Mucosa of gallbladder (tissue), 1 donor: ENCODE data around the gene CETP. TPM values are rescaled to one million over a fixed set of nuclear protein-coding genes. Genes with fewer than 3 reads are reported as not detected.
"Not testable (repeated sequence)": the region's sequence is repeated elsewhere in the genome, so short reads cannot be mapped to it uniquely, and the experiment has no call there.

Experiments used
- DNase-seq: peaks from one replicate; pipeline ENCODE4 v3.0.0-alpha.2; 2020; ENCODE audit warnings: low spot score
- total RNA-seq: library from RNA; stranded (reverse); gene quantifications from one replicate; pipeline ENCODE4 v1.2.1, GENCODE V29; 2021
- donor health status: DM: no; HTN: no; CAD: no.

Gene CETP
- total RNA-seq, 1 donor from 2014 or later = 0.26 TPM

- DNase-seq = no peak
Observed at GRCh38 chr16:56998861-56999260, 37.1 kb downstream of the CETP start.

- DNase-seq = no peak
Observed at GRCh38 chr16:56999409-57000270, 37.9 kb downstream of the CETP start.

DNA sequence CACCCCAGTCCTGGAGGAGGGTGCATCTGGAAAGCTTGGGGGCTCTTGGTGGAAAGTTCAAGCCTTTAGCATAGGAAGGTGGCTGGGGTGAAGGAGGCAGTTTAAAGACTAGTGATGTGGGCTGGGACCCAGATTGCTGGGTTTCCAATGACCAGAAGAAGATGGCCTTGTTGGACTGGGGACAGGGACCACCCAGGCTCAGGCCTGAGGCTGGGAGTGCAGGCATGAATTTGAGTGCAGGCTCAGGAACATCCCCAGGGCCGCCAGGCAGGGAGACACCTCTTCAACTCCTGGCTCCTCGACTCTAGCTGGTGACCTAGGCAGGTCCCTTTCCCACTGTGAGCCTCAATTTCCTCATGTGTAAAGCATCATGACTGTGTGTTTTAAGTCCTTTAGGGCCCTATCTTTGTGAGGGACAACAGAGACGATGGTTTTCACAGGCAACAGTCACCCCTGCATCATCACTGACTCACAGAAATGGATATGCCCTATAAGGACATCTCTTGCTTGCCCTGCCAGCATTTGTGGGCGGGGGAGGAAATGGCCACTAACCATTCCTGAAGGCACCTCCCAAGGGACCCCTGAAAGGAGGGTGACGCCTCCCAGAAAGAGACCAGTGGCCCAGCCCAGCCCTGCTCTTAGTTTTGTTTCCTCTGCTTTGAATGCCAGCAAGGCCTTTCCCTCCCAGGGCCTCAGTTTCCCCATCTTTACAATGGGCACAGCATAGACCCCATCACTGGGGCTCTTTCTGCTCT lies 38.7 kb downstream of the CETP start:
- DNase-seq = no peak

DNA sequence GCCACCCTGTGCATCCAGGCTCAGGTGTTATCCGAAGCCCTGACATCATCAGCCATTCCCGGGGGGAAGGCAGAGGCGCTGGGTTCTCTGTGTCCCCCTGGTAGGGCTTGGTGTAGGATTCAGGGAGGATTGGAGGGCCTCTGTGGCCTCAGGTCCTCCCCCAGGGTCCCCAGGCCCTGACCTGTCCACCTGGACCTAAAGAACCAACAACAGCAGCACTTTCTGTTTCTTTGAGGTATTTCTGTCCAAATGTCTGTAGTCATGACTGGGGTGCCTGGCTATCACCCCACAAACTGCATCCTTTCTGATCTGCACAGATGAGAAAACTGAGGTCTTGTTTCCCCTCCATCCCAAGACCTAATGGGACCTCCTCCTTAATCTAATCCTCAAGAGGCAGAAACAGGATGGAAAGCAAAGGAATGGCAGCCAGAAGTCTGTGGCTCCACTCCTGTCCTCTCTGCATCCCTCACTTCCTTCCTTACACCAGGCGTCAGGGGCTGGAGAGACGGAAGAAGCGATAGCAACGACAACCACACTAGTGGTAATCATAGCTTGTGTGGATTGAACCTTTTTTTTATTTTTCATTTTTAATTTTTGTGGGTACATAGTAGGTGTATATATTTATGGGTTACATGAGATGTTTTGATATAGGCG lies 39.4 kb downstream of the CETP start:
- no peak for DNase-seq

GRCh38 chr16:57003439-57004386 lies 42.0 kb downstream of the CETP start:
- DNase-seq = no peak

DNA sequence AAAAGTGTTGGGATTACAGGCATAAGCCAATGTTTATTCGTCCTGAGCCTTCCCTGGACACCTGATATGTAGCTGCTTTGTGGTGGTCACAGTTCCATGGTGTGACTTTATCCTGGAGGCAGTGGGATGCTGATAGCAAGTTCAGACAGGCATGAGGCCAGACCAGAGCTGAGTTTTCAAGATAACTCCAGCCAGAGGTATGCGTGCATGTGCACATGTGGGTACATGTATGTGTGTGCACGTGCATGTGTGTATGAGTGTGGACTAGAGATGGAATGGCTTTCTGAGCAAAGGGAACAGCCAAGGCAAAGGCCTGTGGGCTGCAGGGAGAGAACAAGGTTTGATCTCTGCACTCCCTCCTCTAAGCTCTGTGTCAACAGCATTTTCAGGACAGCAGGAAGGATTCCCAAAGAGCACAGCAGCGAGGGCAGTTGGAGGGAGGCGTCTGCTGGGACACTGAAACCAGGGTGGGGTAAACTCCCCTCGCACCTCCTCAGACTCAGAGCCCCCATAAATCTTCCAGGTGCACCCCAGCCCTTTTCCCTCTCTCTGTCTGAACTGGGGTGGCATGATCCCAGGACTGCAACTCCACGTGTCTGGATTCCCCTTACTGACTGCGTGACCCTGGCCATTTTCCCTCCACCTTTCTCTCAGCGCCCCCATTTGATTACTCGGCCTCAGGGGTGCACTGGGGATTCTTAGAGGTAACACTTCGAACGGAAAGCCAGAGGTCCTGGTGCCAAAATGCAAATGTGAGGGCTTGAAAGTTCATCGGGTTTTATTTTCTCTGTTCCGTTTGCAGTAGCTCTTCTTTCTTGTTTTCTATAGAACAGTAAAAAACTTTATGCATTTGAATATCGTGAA lies 42.9 kb downstream of the CETP start:
- no peak for DNase-seq

DNA sequence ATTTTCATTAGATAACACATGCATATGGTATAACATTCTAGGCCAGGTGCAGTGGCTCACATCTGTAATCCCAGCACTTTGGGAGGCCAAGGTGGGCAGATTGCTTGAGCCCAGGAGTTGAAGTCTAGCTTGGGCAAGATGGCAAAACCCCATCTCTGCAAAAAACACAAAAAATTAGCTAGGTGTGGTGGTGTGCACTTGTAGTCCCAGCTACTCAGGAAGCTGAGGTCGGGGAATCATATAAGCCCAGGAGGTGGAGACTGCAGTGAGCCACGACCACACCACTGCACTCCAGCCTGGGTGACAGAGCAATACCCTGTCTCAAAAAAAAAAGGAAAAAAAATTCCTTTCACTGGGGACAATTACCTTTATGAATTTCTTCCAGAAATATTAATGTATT lies 43.8 kb downstream of the CETP start:
- not testable (repeated sequence) for DNase-seq

DNA sequence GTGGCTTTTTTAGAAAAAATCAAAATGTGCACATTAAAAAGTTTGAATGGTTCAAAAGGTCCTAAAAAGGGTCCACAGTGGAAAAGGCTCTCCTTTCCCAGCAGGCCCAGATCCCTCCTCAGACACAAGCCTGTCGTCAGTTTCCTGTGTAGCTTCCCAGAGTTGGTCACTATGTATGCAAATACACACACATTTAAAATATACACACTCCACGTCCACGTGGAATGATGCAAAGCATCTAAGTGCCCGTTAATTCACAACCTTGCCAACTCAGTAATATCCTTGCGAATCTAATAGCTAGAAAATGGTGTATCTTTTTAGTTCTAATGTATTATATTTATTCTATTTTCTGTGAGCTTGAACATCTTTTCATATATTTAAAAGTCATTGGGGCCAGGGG lies 45.3 kb downstream of the CETP start:
- DNase-seq = no peak

GRCh38 chr16:57007530-57007929 lies 45.8 kb downstream of the CETP start:
- DNase-seq = no peak

DNA sequence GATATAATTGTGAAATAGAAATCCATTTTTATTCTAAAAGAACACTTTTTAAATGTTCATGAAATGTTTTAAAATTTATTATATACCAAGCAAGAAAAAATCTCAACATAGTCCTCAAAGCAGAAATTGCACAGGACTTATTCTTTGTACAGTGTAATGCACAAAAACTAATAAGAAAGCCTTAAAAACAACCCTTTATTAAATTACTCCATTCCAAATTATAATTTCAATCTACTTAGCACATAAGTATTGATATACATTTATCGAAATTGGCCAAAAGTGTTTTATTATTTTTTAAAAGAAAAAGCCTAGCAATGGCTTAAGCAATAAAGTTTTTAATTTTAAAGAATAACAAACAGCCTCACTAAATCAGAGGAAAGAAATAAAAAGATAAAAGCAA lies 46.7 kb downstream of the CETP start:
- DNase-seq = no peak

DNA sequence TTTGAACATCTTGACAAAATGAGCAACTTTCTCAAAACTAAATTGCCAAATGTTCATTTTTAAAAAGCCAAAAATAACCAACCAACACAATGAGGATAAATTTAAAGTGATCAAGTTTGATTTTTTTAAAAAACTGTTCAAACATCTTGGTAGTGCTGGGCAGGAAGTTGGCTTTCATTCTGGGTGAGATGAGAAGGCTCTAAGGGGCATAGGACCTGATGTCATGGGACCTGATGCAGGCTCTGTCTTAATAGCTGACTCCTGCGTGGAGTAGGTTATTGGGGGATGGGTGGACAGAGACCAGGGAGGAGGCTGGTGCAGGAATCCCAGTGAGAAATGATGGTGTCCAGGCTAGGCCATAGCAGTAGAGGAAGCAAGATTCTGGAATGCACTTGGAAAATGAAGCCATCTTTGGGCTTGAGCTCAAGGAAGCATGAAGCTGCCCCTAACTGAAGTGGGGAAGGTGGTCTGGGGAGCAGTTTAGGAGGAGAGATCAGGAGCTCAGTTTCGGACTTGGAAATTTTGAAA lies 48.0 kb downstream of the CETP start:
- DNase-seq = no peak

- DNase-seq = no peak
Observed at GRCh38 chr16:57012353-57012752, 50.6 kb downstream of the CETP start.

DNA sequence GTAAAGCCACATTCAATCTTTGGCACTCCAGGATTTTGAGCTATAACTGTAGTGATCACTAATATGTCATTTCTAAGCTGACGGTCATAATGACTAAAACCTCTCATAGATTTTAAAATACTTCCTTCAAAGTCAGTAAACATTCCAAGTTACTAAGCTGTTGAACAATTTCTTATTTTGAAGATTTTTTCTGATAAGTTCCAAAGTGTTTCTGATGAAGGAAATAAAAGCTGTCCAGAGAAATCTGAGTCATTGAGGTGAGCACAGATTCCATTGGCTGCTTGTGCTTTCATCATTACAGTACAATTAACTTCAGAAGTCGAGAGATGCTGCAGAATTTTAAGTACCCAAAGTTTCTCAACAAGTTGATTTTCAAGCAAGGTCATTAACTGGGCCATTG lies 51.5 kb downstream of the CETP start:
- no peak for DNase-seq

GRCh38 chr16:57013902-57014301 lies 52.2 kb downstream of the CETP start:
- no peak for DNase-seq

- DNase-seq = no peak
Observed at GRCh38 chr16:57016301-57016700, 54.6 kb downstream of the CETP start.

DNA sequence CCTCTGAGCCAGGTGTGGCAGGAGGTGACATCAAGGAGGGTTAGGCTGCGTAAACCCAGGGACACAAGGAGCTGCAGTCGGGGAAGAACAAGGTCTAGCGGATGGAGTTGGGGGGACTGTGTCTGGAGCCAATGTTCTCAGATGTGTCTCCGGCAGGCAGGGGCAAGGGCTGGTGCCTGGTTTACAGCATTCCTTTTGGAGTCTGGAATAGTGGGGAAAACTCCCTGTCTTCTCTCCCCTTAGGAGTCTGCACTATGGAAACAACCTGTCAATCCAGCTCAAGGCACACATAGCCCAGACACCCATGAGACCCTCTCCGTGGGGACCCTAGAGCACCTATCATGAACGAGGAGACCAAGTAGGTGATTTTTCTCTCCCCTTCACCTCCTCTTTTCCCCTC lies 55.1 kb downstream of the CETP start:
- no peak for DNase-seq

- no peak for DNase-seq
Observed at GRCh38 chr16:57017251-57017650, 55.5 kb downstream of the CETP start.

DNA sequence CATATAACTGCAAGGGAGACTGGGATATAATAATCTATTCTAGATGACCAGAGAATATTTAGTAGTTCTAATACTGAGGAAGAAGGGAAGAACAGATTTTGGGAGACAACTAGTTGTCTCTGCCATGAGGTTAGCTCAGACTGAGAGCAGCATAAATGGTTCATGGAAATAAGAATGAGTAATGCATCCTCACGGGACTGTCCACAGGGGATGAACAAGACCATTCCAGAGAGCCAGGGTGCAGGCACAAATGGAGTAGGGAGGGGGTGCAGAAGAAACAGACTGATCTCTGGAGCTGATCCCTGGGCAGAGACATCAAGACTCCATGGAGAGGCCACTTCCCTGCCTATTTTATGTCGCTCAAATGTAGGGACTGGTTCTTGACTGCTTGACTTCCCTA lies 58.0 kb downstream of the CETP start:
- DNase-seq = no peak

- DNase-seq = no peak
Observed at GRCh38 chr16:57020651-57021050, 58.9 kb downstream of the CETP start.

GRCh38 chr16:57021757-57022156 lies 60.0 kb downstream of the CETP start:
- DNase-seq = no peak
